ENCODE data around the gene ZNF503. TPM values are rescaled to one million over a fixed set of nuclear protein-coding genes. Genes with fewer than 3 reads are reported as not detected.
A peak's percentile ranks its signal among the peaks of the same experiment; 100 is the strongest.
"Not testable (repeated sequence)": the region's sequence is repeated elsewhere in the genome, so short reads cannot be mapped to it uniquely, and the experiment has no call there.

The ZNF503 gene
- polyA plus RNA-seq, 6 donors from 2014 or later = not detected

- peaks cover 54 to 63% (median 61%) of the 10 kb centered on the region in 3 donors for H3K27me3 Mint-ChIP-seq
- H3K27ac Mint-ChIP-seq = no peak overlapping the region
- peaks cover 0 to 4% (median 0%) of the 10 kb centered on the region in 7 donors for H3K9me3 Mint-ChIP-seq
- ATAC-seq (ENCODE audit: low read depth in 2 of 2) (no peak), DNase-seq (no peak)
- no peak overlapping the region for H3K4me3 Mint-ChIP-seq
- H3K36me3 Mint-ChIP-seq = peaks cover 4 to 11% of the 10 kb centered on the region in 2 donors
- peaks cover 7 to 15% (median 7%) of the 10 kb centered on the region in 3 donors for H3K4me1 Mint-ChIP-seq
Measured at GRCh38 chr10:75392744-75393143, 8.8 kb downstream of the ZNF503 start.

GRCh38 chr10:75392271-75392670, 9.3 kb downstream of the ZNF503 start:
- peaks cover 0 to 4% (median 0%) of the 10 kb centered on the region in 7 donors for H3K9me3 Mint-ChIP-seq
- H3K27me3 Mint-ChIP-seq = peaks cover 59 to 65% (median 63%) of the 10 kb centered on the region in 3 donors
- H3K4me1 Mint-ChIP-seq = peaks cover 7 to 11% (median 7%) of the 10 kb centered on the region in 3 donors
- H3K36me3 Mint-ChIP-seq = peaks cover 4 to 11% of the 10 kb centered on the region in 2 donors
- H3K27ac Mint-ChIP-seq = no peak overlapping the region
- DNase-seq (no peak), ATAC-seq (ENCODE audit: low read depth in 2 of 2) (no peak)
- no peak overlapping the region for H3K4me3 Mint-ChIP-seq

DNA sequence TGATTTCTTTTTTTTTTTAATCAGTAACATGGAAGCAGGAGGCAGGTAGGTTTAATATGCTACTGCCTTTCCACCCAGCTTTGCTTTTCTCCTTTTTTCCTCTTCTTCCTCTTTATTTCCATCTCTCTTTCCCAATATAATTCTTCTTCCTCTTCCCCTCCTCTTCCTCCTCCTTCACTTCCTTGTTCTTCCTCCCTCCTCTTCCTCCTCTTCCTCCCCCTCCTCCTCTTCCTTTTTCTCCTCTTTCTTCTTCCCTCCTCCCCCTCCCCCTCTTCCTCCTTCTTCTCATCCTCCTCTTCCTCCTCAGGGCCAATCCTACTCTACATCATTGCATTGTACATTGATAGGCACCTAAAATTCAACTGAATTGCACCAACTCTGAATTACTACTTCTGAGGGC, 11.4 kb downstream of the ZNF503 start:
- no peak for DNase-seq
- ATAC-seq (ENCODE audit: low read depth in 2 of 2) = no peak
- Mint-ChIP-seq H3K36me3 (peaks cover 15 to 22% of the 10 kb centered on the region in 2 donors), H3K9me3 (peaks cover 0 to 18% (median 11%) of the 10 kb centered on the region in 7 donors), H3K27ac (no peak overlapping the region), H3K27me3 (peaks cover 72 to 81% (median 75%) of the 10 kb centered on the region in 3 donors), H3K4me3 (no peak overlapping the region), H3K4me1 (peaks cover 6 to 8% (median 6%) of the 10 kb centered on the region in 3 donors)

- peaks cover 11 to 14% of the 10 kb centered on the region in 2 donors for H3K36me3 Mint-ChIP-seq
- no peaks in the 10 kb centered on the region for H3K4me1 Mint-ChIP-seq
- H3K4me3 Mint-ChIP-seq = no peak overlapping the region
- H3K9me3 Mint-ChIP-seq = peaks cover 0 to 18% (median 11%) of the 10 kb centered on the region in 7 donors
- peaks cover 53 to 81% (median 76%) of the 10 kb centered on the region in 3 donors for H3K27me3 Mint-ChIP-seq
- DNase-seq (no peak), ATAC-seq (ENCODE audit: low read depth in 2 of 2) (no peak)
- H3K27ac Mint-ChIP-seq = no peak overlapping the region
Measured at GRCh38 chr10:75388082-75388481, 13.5 kb downstream of the ZNF503 start.

GRCh38 chr10:75386128-75386527, 15.4 kb downstream of the ZNF503 start:
- Mint-ChIP-seq H3K4me1 (no peaks in the 10 kb centered on the region), H3K27me3 (peaks cover 40 to 67% (median 67%) of the 10 kb centered on the region in 3 donors), H3K4me3 (no peak overlapping the region), H3K9me3 (peaks cover 0 to 18% (median 11%) of the 10 kb centered on the region in 7 donors), H3K27ac (no peak overlapping the region), H3K36me3 (peaks cover 11 to 14% of the 10 kb centered on the region in 2 donors)
- ATAC-seq (ENCODE audit: low read depth in 2 of 2) (no peak), DNase-seq (no peak)

GRCh38 chr10:75379817-75380216, 21.7 kb downstream of the ZNF503 start:
- Mint-ChIP-seq H3K27me3 (peaks cover 10 to 27% (median 24%) of the 10 kb centered on the region in 3 donors), H3K36me3 (no peaks in the 10 kb centered on the region), H3K27ac (no peak overlapping the region), H3K4me3 (no peak overlapping the region), H3K9me3 (peaks cover 0 to 1% (median 0%) of the 10 kb centered on the region in 7 donors), H3K4me1 (peaks cover 2 to 6% (median 6%) of the 10 kb centered on the region in 3 donors)
- DNase-seq (no peak), ATAC-seq (ENCODE audit: low read depth in 2 of 2) (no peak)

DNA sequence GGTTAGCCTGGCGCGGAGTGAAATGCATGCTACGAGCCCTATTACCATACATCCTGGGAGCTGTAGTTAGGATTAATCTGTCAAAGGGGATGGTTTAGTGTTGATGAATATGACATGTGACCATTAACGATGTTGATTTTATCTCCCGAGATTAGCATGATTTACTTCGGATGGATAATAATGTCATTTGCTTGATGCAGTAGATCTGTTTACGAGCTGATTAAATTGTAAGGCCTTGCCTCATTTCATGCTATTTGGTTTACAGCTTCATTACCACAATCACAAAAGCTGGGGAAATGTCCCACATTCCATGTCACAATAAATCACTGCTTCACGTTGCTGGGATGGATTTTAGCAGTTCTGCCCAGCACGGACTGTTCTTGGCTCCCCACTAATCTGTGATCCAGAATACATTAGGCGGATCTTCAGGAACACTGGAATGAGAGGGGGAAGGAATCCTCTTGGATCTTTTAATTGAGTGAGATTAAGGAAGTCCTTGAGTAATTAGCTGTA, 22.3 kb downstream of the ZNF503 start:
- Mint-ChIP-seq H3K4me3 (no peak overlapping the region), H3K9me3 (peaks cover 0 to under 1% (median 0%) of the 10 kb centered on the region in 7 donors), H3K27me3 (peaks cover 14 to 27% (median 24%) of the 10 kb centered on the region in 3 donors), H3K27ac (no peak overlapping the region), H3K36me3 (no peaks in the 10 kb centered on the region), H3K4me1 (peaks cover 2 to 6% (median 6%) of the 10 kb centered on the region in 3 donors)
- ATAC-seq (ENCODE audit: low read depth in 2 of 2) (no peak), DNase-seq (no peak)

GRCh38 chr10:75378379-75378778, 23.2 kb downstream of the ZNF503 start:
- peaks cover 2 to 6% (median 6%) of the 10 kb centered on the region in 3 donors for H3K4me1 Mint-ChIP-seq
- peaks cover 19 to 24% (median 21%) of the 10 kb centered on the region in 3 donors for H3K27me3 Mint-ChIP-seq
- H3K27ac Mint-ChIP-seq = no peak overlapping the region
- no peak overlapping the region for H3K4me3 Mint-ChIP-seq
- peaks cover 0 to 2% (median 0%) of the 10 kb centered on the region in 7 donors for H3K9me3 Mint-ChIP-seq
- no peak for DNase-seq
- H3K36me3 Mint-ChIP-seq = no peaks in the 10 kb centered on the region
- ATAC-seq (ENCODE audit: low read depth in 2 of 2) = no peak

DNA sequence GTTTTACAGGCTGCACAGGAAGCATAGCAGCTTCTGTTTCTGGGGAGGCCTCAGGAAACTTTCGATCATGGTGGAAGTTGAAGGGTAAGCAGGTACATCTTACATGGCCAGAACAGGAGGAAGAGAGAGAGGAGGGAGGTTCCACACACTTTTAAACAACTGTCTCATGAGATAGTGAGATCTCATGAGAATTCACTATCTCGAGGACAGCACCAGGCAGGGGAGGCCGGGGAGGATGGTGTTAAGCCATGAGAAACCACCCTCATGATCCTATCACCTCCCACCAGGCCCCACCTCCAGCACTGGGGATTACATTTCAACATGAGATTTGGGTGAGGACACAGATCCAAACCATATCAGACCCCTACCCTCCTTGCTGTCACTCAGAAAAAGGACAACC, 23.7 kb downstream of the ZNF503 start:
- H3K27ac Mint-ChIP-seq = no peak overlapping the region
- H3K27me3 Mint-ChIP-seq = peaks cover 14 to 24% (median 21%) of the 10 kb centered on the region in 3 donors
- peaks cover 2 to 6% (median 6%) of the 10 kb centered on the region in 3 donors for H3K4me1 Mint-ChIP-seq
- H3K4me3 Mint-ChIP-seq = no peak overlapping the region
- ATAC-seq (ENCODE audit: low read depth in 2 of 2) = no peak
- no peak for DNase-seq
- peaks cover 0 to 2% (median 0%) of the 10 kb centered on the region in 7 donors for H3K9me3 Mint-ChIP-seq
- no peaks in the 10 kb centered on the region for H3K36me3 Mint-ChIP-seq

DNA sequence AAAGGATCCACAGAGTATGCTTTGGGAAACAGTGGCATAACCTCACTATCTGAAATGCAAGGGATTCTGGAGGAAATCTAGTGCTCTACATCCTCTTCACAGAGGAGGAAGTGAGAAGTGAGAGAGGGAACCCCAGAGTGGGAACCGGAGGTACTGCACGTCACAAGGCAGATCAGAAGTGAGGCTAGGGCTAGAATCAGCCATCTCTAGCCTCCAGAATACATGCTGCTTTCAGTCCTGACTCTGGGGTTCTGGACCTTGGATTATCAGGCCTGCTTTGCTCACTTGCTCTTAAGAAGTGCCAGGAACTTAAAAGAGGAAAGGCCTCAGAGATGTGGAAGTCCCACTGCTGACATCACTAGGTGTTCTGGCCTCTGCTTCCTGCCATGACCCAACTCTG, 25.7 kb downstream of the ZNF503 start:
- H3K4me3 Mint-ChIP-seq = no peak overlapping the region
- peak overlapping the region in 2 of 6 donors; percentile 44 to 61 for H3K27ac Mint-ChIP-seq
- DNase-seq = no peak
- peaks cover 0 to 10% (median 0%) of the 10 kb centered on the region in 7 donors for H3K9me3 Mint-ChIP-seq
- peaks cover 14 to 19% (median 17%) of the 10 kb centered on the region in 3 donors for H3K27me3 Mint-ChIP-seq
- H3K4me1 Mint-ChIP-seq = peaks cover 2 to 6% (median 6%) of the 10 kb centered on the region in 3 donors
- peak; percentile 69 to 72 for ATAC-seq (ENCODE audit: low read depth in 2 of 2)
- no peaks in the 10 kb centered on the region for H3K36me3 Mint-ChIP-seq

DNA sequence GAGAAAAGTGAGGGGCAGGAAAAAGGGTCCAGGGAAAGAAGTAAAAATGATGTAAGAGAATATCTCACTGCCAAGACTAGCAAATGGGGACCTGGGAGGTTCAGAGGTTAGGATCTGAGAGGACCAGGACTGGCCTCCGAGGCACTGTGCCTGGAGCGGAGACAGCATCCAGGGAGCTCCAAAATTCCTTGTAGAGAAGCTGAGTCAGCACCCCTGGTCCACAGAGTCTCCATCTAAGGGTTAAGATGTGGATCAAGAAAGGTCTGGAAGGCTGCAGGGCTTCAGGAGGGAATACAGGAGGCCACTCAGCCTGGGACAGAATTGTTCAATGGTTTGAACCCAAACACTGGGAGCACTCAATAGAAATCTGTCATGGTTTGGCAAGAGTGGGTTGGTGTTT, 30.6 kb downstream of the ZNF503 start:
- no peak for ATAC-seq (ENCODE audit: low read depth in 2 of 2)
- no peak overlapping the region for H3K27ac Mint-ChIP-seq
- H3K4me3 Mint-ChIP-seq = no peak overlapping the region
- H3K36me3 Mint-ChIP-seq = peaks cover 0 to 6% of the 10 kb centered on the region in 2 donors
- H3K4me1 Mint-ChIP-seq = peaks cover 2 to 6% (median 5%) of the 10 kb centered on the region in 3 donors
- no peak for DNase-seq
- peaks cover 20 to 32% (median 29%) of the 10 kb centered on the region in 3 donors for H3K27me3 Mint-ChIP-seq
- peaks cover 8 to 21% (median 14%) of the 10 kb centered on the region in 7 donors for H3K9me3 Mint-ChIP-seq

DNA sequence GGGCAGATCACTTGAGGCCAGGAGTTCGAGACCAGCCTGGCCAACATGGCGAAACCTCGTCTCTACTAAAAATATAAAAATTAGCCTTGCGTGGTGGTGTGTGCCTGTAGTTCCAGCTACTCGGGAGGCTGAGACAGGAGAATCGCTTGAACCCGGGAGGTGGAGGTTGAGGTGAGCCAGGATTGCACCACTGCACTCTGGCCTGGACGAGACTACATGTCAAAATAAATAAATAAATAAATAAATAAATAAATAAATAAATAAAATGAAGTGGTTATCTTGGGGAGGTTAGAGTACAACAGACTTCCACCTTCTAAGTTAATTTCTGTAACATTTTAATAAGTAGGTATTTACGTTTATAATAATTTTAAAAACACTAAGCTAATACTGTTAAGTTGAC, 31.7 kb downstream of the ZNF503 start:
- not testable (repeated sequence) for H3K4me3 Mint-ChIP-seq; H3K27ac Mint-ChIP-seq; H3K36me3 Mint-ChIP-seq; ATAC-seq (ENCODE audit: low read depth in 2 of 2); DNase-seq; H3K4me1 Mint-ChIP-seq
- peaks cover 26 to 33% (median 32%) of the 10 kb centered on the region in 3 donors for H3K27me3 Mint-ChIP-seq
- peaks cover 8 to 21% (median 14%) of the 10 kb centered on the region in 7 donors for H3K9me3 Mint-ChIP-seq

GRCh38 chr10:75367901-75368300, 33.7 kb downstream of the ZNF503 start:
- Mint-ChIP-seq H3K4me3 (no peak overlapping the region), H3K27me3 (peaks cover 18 to 41% (median 28%) of the 10 kb centered on the region in 3 donors)
- ATAC-seq (ENCODE audit: low read depth in 2 of 2) = no peak

DNA sequence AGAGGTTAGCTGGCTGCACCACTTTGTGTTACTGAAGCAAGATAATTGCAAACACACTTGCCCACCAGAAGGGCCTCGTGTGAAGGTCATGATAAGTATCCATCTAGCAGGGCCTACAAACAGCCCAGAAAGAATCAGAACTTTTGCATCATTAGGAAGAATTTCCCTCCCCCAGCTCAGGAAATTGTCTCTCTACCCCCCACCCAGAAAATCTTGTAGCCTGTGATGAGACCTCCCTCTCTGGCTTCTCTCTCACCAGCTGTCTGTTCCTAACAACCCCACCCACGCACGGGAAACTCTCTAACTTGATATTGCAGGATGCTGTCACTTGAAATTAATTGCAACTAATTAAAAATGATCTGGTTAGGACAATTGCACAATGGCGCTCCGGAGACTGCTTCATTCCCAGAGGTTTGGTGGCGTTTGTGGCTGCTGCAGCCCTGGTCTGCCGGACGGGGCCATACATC, 34.5 kb downstream of the ZNF503 start:
- Mint-ChIP-seq H3K27me3 (peaks cover 18 to 41% (median 32%) of the 10 kb centered on the region in 3 donors), H3K4me3 (no peak overlapping the region), H3K4me1 (no peaks in the 10 kb centered on the region), H3K9me3 (peaks cover 8 to 19% (median 14%) of the 10 kb centered on the region in 7 donors), H3K27ac (peak overlapping the region in 2 of 6 donors; percentile 1 to 11), H3K36me3 (peaks cover 0 to 6% of the 10 kb centered on the region in 2 donors)
- no peak for ATAC-seq (ENCODE audit: low read depth in 2 of 2)
- DNase-seq = no peak

More at GRCh38 chr10:75367901-75368300, 33.7 kb downstream of the ZNF503 start:
- Mint-ChIP-seq H3K4me1 (no peaks in the 10 kb centered on the region), H3K9me3 (peaks cover 8 to 21% (median 14%) of the 10 kb centered on the region in 7 donors), H3K36me3 (peaks cover 0 to 6% of the 10 kb centered on the region in 2 donors), H3K27ac (no peak overlapping the region)
- no peak for DNase-seq

Measured in naive B cell (primary cell).